ENCODE measurements around the gene ZCWPW1. TPM values are rescaled to one million over a fixed set of nuclear protein-coding genes. Genes with fewer than 3 reads are reported as not detected.

ZCWPW1 gene
- total and polyA plus RNA-seq, 2 of the 13 experiments (the other 11 are each of a cell fraction or from before 2014, with no cell fraction given), result 2.4 to 2.5 TPM

DNA sequence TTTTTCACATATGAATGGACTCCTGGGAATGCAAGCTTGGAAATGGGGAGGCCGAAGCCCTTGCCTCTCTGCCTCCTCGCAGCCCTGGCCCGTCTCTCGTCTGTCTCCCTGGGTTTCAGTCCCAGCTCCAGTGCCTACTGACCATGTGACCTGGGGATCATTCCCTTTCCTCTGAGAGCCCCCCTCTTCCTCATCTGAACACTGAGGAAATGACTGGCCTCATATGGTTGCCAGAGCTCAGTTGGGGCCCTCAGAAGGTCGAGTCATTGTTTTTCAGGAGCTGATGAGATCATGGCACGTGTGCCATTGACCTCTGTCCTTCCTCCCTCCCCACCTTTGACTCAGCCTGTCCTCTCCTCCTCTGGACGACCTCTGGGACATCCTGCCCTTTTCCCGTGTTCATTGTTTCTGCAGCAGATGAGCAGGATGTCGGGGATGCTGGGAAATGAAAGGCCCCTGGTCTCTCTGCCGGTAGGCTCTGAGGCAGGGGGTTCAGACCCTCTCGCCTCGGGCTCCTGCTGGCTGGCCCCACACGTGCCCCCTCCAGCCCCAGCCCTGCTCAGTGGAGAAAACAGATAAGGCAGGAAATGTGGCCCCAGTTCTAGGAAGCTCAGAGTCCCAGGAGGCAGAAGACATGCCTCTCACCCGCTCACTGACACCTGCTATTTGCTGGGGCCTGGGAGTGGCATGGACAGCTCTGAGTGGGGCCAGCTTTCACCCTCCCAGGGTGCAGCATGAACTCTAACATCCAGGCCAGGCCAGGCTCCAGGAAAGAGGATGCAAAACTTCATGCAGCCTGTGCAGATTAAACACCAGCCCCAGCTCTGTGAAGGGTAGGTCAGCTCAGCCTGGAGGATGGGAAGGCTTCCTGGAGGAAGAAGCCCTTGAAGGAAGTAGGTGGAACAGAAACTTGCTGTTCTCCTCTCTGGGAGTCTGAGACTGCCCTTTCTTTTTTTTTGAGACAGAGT, 16.1 kb upstream of the ZCWPW1 start (continued):
- TF ChIP-seq POLR2G (IDR thresholded peaks at IDR 0.05; ENCODE audit: low read depth, low read length) (peak; percentile 73), MLX (CRISPR knock-in tag; IDR thresholded peaks at IDR 0.05) (peak; percentile 97), ZFP41 (CRISPR knock-in tag; IDR thresholded peaks at IDR 0.05; ENCODE audit: borderline replicate concordance) (0 out of 2 replicates have a peak, but pooled peaks have one; percentile 38), ZNF549 (CRISPR knock-in tag; IDR thresholded peaks at IDR 0.05) (no peak), SMYD3 (CRISPR knock-in tag; IDR thresholded peaks at IDR 0.05) (no peak), SNRNP70 (IDR thresholded peaks at IDR 0.05; ENCODE audit: low read depth, low read length) (no peak), THRA (CRISPR knock-in tag; IDR thresholded peaks at IDR 0.05; ENCODE audit: borderline replicate concordance) (peak; percentile 79; the same call in 1 of the 2 replicates), ZSCAN25 (CRISPR knock-in tag; IDR thresholded peaks at IDR 0.05) (peak; percentile 97), CEBPZ (IDR thresholded peaks at IDR 0.05; ENCODE audit: low read length) (no peak), ZNF687 (CRISPR knock-in tag; IDR thresholded peaks at IDR 0.05) (peak; percentile 98), FOSL1 (CRISPR knock-in tag; IDR thresholded peaks at IDR 0.05; ENCODE audit: borderline replicate concordance) (peak; percentile 13; the same call in 1 of the 2 replicates), GATAD1 (CRISPR knock-in tag; IDR thresholded peaks at IDR 0.05) (peak; percentile 58)
- TF ChIP-seq, protein P1, sequence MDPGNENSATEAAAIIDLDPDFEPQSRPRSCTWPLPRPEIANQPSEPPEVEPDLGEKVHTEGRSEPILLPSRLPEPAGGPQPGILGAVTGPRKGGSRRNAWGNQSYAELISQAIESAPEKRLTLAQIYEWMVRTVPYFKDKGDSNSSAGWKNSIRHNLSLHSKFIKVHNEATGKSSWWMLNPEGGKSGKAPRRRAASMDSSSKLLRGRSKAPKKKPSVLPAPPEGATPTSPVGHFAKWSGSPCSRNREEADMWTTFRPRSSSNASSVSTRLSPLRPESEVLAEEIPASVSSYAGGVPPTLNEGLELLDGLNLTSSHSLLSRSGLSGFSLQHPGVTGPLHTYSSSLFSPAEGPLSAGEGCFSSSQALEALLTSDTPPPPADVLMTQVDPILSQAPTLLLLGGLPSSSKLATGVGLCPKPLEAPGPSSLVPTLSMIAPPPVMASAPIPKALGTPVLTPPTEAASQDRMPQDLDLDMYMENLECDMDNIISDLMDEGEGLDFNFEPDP (CRISPR knock-in tag; conservative IDR thresholded peaks at IDR 0.05), result 0 out of 2 replicates have a peak, but pooled peaks have one; percentile 90
- TF ChIP-seq, protein P2, sequence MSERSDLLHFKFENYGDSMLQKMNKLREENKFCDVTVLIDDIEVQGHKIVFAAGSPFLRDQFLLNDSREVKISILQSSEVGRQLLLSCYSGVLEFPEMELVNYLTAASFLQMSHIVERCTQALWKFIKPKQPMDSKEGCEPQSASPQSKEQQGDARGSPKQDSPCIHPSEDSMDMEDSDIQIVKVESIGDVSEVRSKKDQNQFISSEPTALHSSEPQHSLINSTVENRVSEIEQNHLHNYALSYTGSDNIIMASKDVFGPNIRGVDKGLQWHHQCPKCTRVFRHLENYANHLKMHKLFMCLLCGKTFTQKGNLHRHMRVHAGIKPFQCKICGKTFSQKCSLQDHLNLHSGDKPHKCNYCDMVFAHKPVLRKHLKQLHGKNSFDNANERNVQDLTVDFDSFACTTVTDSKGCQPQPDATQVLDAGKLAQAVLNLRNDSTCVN (CRISPR knock-in tag; IDR thresholded peaks at IDR 0.05; ENCODE audit: borderline replicate concordance), result peak; percentile 54; the same call in 1 of the 2 replicates

All from HepG2 (cell line).